ENCODE data around the gene DUSP21.

GRCh38 chrX:44884944-44885343 is 41.1 kb downstream of the DUSP21 start:
- TF ChIP-seq EZH2 (IDR thresholded peaks at IDR 0.05) (no peak), SRF (IDR thresholded peaks at IDR 0.05; ENCODE audit: low read depth) (no peak), ZBTB33 (IDR thresholded peaks at IDR 0.05; ENCODE audit: extremely low read depth, insufficient replicate concordance, low read length) (no peak), ATF3 (IDR thresholded peaks at IDR 0.05) (no peak), CTCF (IDR thresholded peaks at IDR 0.05 in 2 of 3, conservative IDR thresholded peaks at IDR 0.05 in 1 of 3; ENCODE audit: borderline replicate concordance in 1 of 3, insufficient read depth in 1 of 3, low read depth in 2 of 3, low read length in 2 of 3) (no peak), REST (IDR thresholded peaks at IDR 0.05; ENCODE audit: low read depth) (no peak), POLR2A (IDR thresholded peaks at IDR 0.05; ENCODE audit: borderline replicate concordance, extremely low read depth, insufficient read depth, insufficient read length) (no peak)

Data from HCT116 (cell line).